Measurements from ENCODE around the gene CRACDL. TPM values are rescaled to one million over a fixed set of nuclear protein-coding genes. Genes with fewer than 3 reads are reported as not detected.

CRACDL gene
- total and polyA plus RNA-seq, 2 of the 13 experiments (the other 11 are each of a cell fraction or from before 2014, with no cell fraction given): 0.15 to 0.26 TPM

- Histone ChIP-seq H3K27ac (ENCODE audit: extremely low read length, insufficient read depth, low read length) (no peak overlapping the region), H3K4me2 (ENCODE audit: low read depth, low read length) (no peak overlapping the region), H3K9ac (ENCODE audit: insufficient read depth, low read depth, low read length) (no peak overlapping the region), H3K36me3 (replicated peaks in 1 of 2; ENCODE audit: control insufficient read depth in 1 of 2, insufficient read depth in 2 of 2, low read length in 2 of 2) (no peaks in the 10 kb centered on the region), H3K79me2 (ENCODE audit: insufficient read depth, low read length) (no peaks in the 10 kb centered on the region), H4K20me1 (ENCODE audit: insufficient read depth, low read length) (no peaks in the 10 kb centered on the region), H2AFZ (ENCODE audit: low read length) (no peak overlapping the region), H3K4me1 (ENCODE audit: insufficient read depth, low read length) (peaks cover 18% of the 10 kb centered on the region), H3K4me3 (replicated peaks in 1 of 3; ENCODE audit: insufficient read depth in 1 of 3, low read depth in 2 of 3, low read length in 3 of 3) (no peak overlapping the region), H3K27me3 (ENCODE audit: control insufficient read depth in 1 of 2, insufficient read depth in 2 of 2, low read length in 2 of 2) (peaks cover 7 to 56% of the 10 kb centered on the region in 2 experiments; a peak in 4 of 5 replicates), H3K9me3 (ENCODE audit: low read length) (no peaks in the 10 kb centered on the region)
- DNase-seq (ENCODE audit: low spot score) (no peak), FAIRE-seq (no peak), ATAC-seq (no peak)
- WGBS (ENCODE audit: low lambda C conversion rate): 45% methylated on average over 2 of the region's 2 CpGs
- in situ Hi-C loops (cut with HindIII; ENCODE audit: extremely low pct_ligation_motif_present, low pct_unique_long_range_greater_than_20kb): no loop called here
- TF ChIP-seq KDM3A (CRISPR knock-in tag; IDR thresholded peaks at IDR 0.05; ENCODE audit: low read depth) (no peak), ZNF678 (CRISPR knock-in tag; IDR thresholded peaks at IDR 0.05) (no peak), TOE1 (CRISPR knock-in tag; IDR thresholded peaks at IDR 0.05) (no peak), ZNF12 (CRISPR knock-in tag; IDR thresholded peaks at IDR 0.05) (no peak), ZNF772 (CRISPR knock-in tag; IDR thresholded peaks at IDR 0.05) (no peak), ZNF570 (CRISPR knock-in tag; IDR thresholded peaks at IDR 0.05; ENCODE audit: borderline replicate concordance) (no peak), HOXA9 (CRISPR knock-in tag; IDR thresholded peaks at IDR 0.05; ENCODE audit: borderline replicate concordance) (no peak), ZMAT3 (CRISPR knock-in tag; conservative IDR thresholded peaks at IDR 0.05) (no peak), ZFP36 (IDR thresholded peaks at IDR 0.05; ENCODE audit: borderline replicate concordance, low read depth, low read length, partially characterized antibody) (no peak), NFYB (CRISPR knock-in tag; IDR thresholded peaks at IDR 0.05) (no peak), NR2C2 (CRISPR knock-in tag; IDR thresholded peaks at IDR 0.05; ENCODE audit: borderline replicate concordance) (no peak), TP53 (CRISPR knock-in tag; conservative IDR thresholded peaks at IDR 0.05) (no peak), NR2F1 (CRISPR knock-in tag; IDR thresholded peaks at IDR 0.05) (no peak)
- TF ChIP-seq, protein P1, sequence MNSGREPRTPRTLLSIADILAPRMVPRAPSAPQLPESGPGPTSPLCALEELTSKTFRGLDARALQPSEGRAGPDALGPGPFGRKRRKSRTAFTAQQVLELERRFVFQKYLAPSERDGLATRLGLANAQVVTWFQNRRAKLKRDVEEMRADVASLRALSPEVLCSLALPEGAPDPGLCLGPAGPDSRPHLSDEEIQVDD (CRISPR knock-in tag; IDR thresholded peaks at IDR 0.05; ENCODE audit: borderline replicate concordance): no peak
- TF ChIP-seq, protein P2, sequence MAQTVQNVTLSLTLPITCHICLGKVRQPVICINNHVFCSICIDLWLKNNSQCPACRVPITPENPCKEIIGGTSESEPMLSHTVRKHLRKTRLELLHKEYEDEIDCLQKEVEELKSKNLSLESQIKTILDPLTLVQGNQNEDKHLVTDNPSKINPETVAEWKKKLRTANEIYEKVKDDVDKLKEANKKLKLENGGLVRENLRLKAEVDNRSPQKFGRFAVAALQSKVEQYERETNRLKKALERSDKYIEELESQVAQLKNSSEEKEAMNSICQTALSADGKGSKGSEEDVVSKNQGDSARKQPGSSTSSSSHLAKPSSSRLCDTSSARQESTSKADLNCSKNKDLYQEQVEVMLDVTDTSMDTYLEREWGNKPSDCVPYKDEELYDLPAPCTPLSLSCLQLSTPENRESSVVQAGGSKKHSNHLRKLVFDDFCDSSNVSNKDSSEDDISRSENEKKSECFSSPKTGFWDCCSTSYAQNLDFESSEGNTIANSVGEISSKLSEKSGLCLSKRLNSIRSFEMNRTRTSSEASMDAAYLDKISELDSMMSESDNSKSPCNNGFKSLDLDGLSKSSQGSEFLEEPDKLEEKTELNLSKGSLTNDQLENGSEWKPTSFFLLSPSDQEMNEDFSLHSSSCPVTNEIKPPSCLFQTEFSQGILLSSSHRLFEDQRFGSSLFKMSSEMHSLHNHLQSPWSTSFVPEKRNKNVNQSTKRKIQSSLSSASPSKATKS (CRISPR knock-in tag; IDR thresholded peaks at IDR 0.05): no peak
- TF ChIP-seq, protein P3, sequence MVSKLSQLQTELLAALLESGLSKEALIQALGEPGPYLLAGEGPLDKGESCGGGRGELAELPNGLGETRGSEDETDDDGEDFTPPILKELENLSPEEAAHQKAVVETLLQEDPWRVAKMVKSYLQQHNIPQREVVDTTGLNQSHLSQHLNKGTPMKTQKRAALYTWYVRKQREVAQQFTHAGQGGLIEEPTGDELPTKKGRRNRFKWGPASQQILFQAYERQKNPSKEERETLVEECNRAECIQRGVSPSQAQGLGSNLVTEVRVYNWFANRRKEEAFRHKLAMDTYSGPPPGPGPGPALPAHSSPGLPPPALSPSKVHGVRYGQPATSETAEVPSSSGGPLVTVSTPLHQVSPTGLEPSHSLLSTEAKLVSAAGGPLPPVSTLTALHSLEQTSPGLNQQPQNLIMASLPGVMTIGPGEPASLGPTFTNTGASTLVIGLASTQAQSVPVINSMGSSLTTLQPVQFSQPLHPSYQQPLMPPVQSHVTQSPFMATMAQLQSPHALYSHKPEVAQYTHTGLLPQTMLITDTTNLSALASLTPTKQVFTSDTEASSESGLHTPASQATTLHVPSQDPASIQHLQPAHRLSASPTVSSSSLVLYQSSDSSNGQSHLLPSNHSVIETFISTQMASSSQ (IDR thresholded peaks at IDR 0.05; ENCODE audit: low read depth): no peak
- TF ChIP-seq, protein P3 (CRISPR knock-in tag; IDR thresholded peaks at IDR 0.05; ENCODE audit: borderline replicate concordance): no peak
- BruUV-seq (replicated peaks): no TSS peak
- intact Hi-C loops (cut with micrococcal nuclease; ENCODE audit: unreplicated experiment): no loop called here
- ChIA-PET POLR2A (no interaction called here), CTCF (ENCODE audit: low intra/inter-chr PET ratio, low total read pairs) (no interaction called here)
Measured at GRCh38 chr2:98937906-98938305, 1.9 kb upstream of the CRACDL start.
